Measurements from ENCODE around the gene NCOR1.

NCOR1 gene

GRCh38 chr17:16247586-16247984 lies 32.3 kb upstream of the NCOR1 start:
- TF ChIP-seq CTCF (IDR thresholded peaks at IDR 0.05) = no peak
- no peaks in the 10 kb centered on the region for H3K27me3 ChIP-seq
- H3K27ac ChIP-seq = no peak overlapping the region
- no peaks in the 10 kb centered on the region for H3K4me1 ChIP-seq (ENCODE audit: control insufficient read depth in 1 of 2, insufficient read depth in 1 of 2, low read depth in 1 of 2, low read length in 1 of 2)
- no peaks in the 10 kb centered on the region for H3K9me3 ChIP-seq
- no peaks in the 10 kb centered on the region for H3K36me3 ChIP-seq
- H3K4me3 ChIP-seq (ENCODE audit: low read depth in 1 of 2, low read length in 1 of 2) = no peak overlapping the region

GRCh38 chr17:16243801-16244567 lies 28.6 kb upstream of the NCOR1 start:
- TF ChIP-seq CTCF (IDR thresholded peaks at IDR 0.05) = no peak
- H3K36me3 ChIP-seq = no peaks in the 10 kb centered on the region
- no peak overlapping the region for H3K4me3 ChIP-seq (ENCODE audit: low read depth in 1 of 2, low read length in 1 of 2)
- no peaks in the 10 kb centered on the region for H3K9me3 ChIP-seq
- no peak overlapping the region for H3K27ac ChIP-seq
- no peaks in the 10 kb centered on the region for H3K27me3 ChIP-seq
- H3K4me1 ChIP-seq (ENCODE audit: control insufficient read depth in 1 of 2, insufficient read depth in 1 of 2, low read depth in 1 of 2, low read length in 1 of 2) = no peaks in the 10 kb centered on the region

- Histone ChIP-seq H3K27me3 (no peaks in the 10 kb centered on the region), H3K4me1 (ENCODE audit: control insufficient read depth in 1 of 2, insufficient read depth in 1 of 2, low read depth in 1 of 2, low read length in 1 of 2) (no peaks in the 10 kb centered on the region), H3K4me3 (ENCODE audit: low read depth in 1 of 2, low read length in 1 of 2) (no peak overlapping the region), H3K27ac (no peak overlapping the region), H3K36me3 (no peaks in the 10 kb centered on the region), H3K9me3 (no peaks in the 10 kb centered on the region)
- no peak for TF ChIP-seq CTCF (IDR thresholded peaks at IDR 0.05)
Measured at GRCh38 chr17:16243385-16243784, 28.1 kb upstream of the NCOR1 start.

GRCh38 chr17:16241906-16242399 lies 26.6 kb upstream of the NCOR1 start:
- no peak overlapping the region for H3K27ac ChIP-seq
- no peak for TF ChIP-seq CTCF (IDR thresholded peaks at IDR 0.05)
- no peaks in the 10 kb centered on the region for H3K4me1 ChIP-seq (ENCODE audit: control insufficient read depth in 1 of 2, insufficient read depth in 1 of 2, low read depth in 1 of 2, low read length in 1 of 2)
- no peak overlapping the region for H3K4me3 ChIP-seq (ENCODE audit: low read depth in 1 of 2, low read length in 1 of 2)
- H3K36me3 ChIP-seq = no peaks in the 10 kb centered on the region
- H3K9me3 ChIP-seq = no peaks in the 10 kb centered on the region
- no peaks in the 10 kb centered on the region for H3K27me3 ChIP-seq

GRCh38 chr17:16239931-16240330 lies 24.6 kb upstream of the NCOR1 start:
- Histone ChIP-seq H3K9me3 (no peaks in the 10 kb centered on the region), H3K27me3 (no peaks in the 10 kb centered on the region), H3K4me3 (ENCODE audit: low read depth in 1 of 2, low read length in 1 of 2) (no peak overlapping the region), H3K4me1 (ENCODE audit: control insufficient read depth in 1 of 2, insufficient read depth in 1 of 2, low read depth in 1 of 2, low read length in 1 of 2) (no peaks in the 10 kb centered on the region), H3K36me3 (no peaks in the 10 kb centered on the region), H3K27ac (no peak overlapping the region)
- TF ChIP-seq CTCF (IDR thresholded peaks at IDR 0.05) = no peak
